ENCODE data around the gene CD28.

- TF ChIP-seq CTCF (IDR thresholded peaks at IDR 0.05) (no peak), POLR2AphosphoS5 (IDR thresholded peaks at IDR 0.05) (no peak), POLR2A (IDR thresholded peaks at IDR 0.05) (no peak)
Observed at GRCh38 chr2:203707530-203707929, 1.1 kb downstream of the CD28 start.

Measured in suprapubic skin (tissue), 4 donors.